Mucosa of stomach (tissue), 1 donor: ENCODE results near the gene ETV7.

ENCODE experiments used
- H3K27me3 ChIP-seq: one replicate; pipeline ENCODE4 v1.7.0; 2013; ENCODE audit warnings: mild to moderate bottlenecking, low read length; ENCODE audit not compliant: control insufficient read depth, insufficient read depth
- H3K36me3 ChIP-seq: one replicate; pipeline ENCODE4 v1.7.0; 2013; ENCODE audit warnings: low read length; ENCODE audit not compliant: control insufficient read depth, insufficient read depth
- H3K4me1 ChIP-seq: one replicate; pipeline ENCODE4 v1.7.0; 2013; ENCODE audit warnings: mild to moderate bottlenecking, low read length; ENCODE audit not compliant: control insufficient read depth, insufficient read depth
- H3K4me3 ChIP-seq: one replicate; pipeline ENCODE4 v1.7.0; 2013; ENCODE audit warnings: low read length
- H3K9ac ChIP-seq: one replicate; pipeline ENCODE4 v1.7.0; 2013; ENCODE audit warnings: mild to moderate bottlenecking, low read length, moderate library complexity
- H3K9me3 ChIP-seq: one replicate; pipeline ENCODE4 v1.7.0; 2013; ENCODE audit warnings: mild to moderate bottlenecking, low read length, moderate library complexity; ENCODE audit not compliant: control insufficient read depth
- donor health status: Pancreatic carcinoma.

ETV7 gene

DNA sequence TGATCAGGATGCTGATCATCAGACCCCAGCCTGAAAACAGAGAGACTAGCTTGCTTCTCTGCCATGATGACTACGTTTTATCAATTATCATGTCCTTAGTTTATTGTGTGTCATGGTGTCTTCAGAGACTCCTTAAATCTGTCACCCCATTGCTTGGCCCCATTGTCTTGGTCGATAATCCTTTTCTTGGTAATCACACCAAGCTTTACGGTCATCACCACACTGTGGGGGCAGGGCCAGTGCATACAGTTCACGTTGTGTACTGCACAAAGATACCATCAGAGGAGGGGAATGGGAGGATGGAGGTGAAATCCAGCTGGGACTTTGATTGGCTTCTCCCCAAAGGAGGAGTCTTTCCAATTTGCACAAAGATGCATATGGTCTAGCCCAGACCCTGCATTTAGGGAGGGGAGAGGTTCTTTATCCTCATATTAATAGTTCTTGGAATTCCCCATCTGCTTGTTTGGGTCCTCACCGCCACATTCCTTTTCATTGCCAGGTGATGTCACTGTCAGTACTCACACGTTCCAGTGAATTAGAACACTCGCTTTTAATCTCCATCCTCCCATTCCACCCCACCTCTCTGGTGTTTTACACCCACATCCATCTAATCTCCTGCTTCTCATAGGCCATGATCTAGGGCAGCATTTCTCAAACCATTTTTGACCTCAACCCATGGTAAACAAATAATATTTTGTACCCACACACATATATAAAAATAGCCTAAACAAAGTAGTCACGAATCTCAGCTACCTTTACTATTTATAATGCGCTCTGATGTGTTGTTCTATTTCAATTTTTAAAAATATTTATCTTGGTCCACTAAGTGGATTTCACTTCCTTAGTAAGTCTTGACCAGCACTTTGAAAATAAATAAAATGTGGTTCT lies 5.7 kb downstream of the ETV7 start:
- Histone ChIP-seq H3K27me3 (no peaks in the 10 kb centered on the region), H3K4me3 (no peak overlapping the region), H3K36me3 (no peaks in the 10 kb centered on the region), H3K9ac (no peak overlapping the region), H3K9me3 (no peaks in the 10 kb centered on the region), H3K4me1 (no peaks in the 10 kb centered on the region)

DNA sequence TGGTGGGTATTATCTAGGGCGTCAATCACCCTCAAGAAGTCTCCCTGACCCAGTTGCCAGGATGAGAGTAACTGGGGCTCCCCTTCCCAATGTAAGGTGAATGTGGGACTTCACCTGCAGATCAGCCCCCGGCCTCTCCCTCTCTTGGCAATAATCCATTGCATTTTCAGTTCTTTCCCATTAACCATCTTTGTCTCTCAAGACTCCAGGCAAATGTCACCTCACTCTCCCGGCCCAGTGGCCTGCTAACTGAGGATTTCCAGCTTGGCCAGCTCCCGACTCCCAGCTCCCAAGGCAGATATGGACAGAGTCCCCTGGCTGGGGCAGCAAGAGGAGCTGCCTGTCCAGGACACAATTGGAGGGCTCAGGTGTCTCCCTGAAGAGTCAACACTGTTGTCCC lies 7.3 kb downstream of the ETV7 start:
- Histone ChIP-seq H3K36me3 (no peaks in the 10 kb centered on the region), H3K4me1 (no peaks in the 10 kb centered on the region), H3K9ac (no peak overlapping the region), H3K9me3 (no peaks in the 10 kb centered on the region), H3K27me3 (no peaks in the 10 kb centered on the region), H3K4me3 (no peak overlapping the region)

DNA sequence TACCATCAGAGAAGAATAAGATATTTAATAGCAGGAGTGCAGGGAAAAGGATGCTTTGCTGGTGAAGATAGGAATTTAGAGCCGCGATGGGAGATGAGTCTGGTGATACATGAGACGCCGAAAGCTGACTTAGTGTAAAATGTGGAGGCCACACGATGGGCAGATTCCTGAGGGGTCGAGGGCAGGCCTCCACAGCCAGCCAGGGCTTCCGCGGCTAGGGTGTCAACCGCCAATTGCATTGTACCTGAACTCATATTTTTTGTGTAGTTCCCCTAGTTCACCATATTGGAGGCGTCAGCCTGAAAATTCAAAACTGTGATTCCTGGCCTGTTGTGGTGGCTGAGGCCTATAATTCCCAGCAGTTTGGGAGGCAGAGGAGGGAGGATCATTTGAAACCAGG lies 8.5 kb downstream of the ETV7 start:
- Histone ChIP-seq H3K36me3 (no peaks in the 10 kb centered on the region), H3K9ac (no peak overlapping the region), H3K4me1 (no peaks in the 10 kb centered on the region), H3K4me3 (no peak overlapping the region), H3K9me3 (no peaks in the 10 kb centered on the region), H3K27me3 (no peaks in the 10 kb centered on the region)

DNA sequence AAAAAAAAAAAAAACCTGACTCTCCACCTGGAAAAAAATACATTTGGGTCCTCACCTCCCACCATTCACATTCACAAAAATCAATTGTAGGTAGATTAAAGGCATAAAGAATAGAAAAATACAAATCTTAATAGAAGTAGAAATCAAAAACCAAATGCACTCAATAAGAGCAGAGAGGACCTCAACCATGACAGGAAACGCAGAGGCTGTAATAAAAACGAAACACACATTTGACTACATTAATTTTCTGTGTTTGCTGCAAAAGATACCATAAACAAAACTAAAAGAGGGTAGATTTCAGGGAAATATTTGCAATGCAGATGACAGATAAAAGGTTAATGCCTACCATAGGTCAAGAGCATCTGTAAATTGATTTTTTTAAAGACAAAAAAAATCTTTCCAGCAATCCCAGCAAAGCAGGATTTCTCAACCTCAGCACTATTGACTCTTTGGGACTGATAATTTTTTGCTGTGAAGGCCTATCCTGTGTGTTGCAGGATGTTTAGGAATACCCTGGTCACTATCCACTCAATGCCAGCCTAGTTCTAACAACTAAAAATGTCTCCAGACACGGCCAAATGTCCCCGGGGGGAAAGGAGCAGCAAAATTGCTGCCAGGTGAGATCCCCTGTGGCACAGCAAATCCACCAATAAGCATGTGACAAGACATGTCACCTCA lies 9.1 kb downstream of the ETV7 start:
- Histone ChIP-seq H3K27me3 (no peaks in the 10 kb centered on the region), H3K4me1 (no peaks in the 10 kb centered on the region), H3K36me3 (no peaks in the 10 kb centered on the region), H3K9me3 (no peaks in the 10 kb centered on the region), H3K4me3 (no peak overlapping the region), H3K9ac (no peak overlapping the region)

DNA sequence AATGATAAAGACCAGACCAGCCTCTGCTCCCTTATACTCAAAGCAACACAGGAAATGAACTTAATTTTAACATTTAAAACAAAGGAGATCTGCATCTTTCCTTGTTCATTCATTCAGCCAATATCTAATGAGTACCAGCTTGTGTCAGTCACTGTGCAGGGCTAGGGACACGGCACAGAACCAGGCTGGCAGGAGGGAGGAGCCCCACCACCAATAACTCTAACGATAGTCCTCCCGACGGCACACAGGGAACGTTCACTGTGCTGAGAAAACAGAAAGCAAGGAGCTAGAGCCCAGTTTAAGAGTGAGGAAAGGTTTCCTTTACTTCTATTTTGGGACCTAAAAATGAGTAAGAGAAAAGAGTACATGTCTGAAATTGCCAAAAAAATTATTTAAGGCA lies 9.9 kb downstream of the ETV7 start:
- Histone ChIP-seq H3K4me3 (no peak overlapping the region), H3K9ac (no peak overlapping the region), H3K4me1 (no peaks in the 10 kb centered on the region)

DNA sequence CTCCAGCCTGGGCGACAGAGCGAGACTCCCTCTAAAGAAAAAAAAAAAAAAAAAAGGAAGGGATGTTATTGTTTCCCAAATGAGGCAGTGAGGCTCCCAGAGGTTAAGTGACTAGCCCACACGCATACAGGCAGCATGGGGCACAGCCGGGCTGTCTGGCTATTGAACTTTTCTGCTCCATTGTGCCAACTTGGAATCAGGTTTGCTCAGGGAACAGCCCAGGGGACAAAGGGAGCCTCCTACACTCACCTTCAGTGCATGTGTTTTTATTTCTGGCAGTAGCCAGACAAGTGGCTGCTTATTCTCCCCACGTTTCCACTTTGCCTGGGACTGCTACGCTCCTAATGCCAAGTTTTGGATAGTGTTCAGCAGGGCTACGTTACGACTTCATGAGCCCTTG lies 10.7 kb downstream of the ETV7 start:
- no peaks in the 10 kb centered on the region for H3K4me1 ChIP-seq
- no peaks in the 10 kb centered on the region for H3K27me3 ChIP-seq
- no peaks in the 10 kb centered on the region for H3K9me3 ChIP-seq
- H3K9ac ChIP-seq, result no peak overlapping the region
- no peak overlapping the region for H3K4me3 ChIP-seq
- H3K36me3 ChIP-seq, result no peaks in the 10 kb centered on the region

More for the DNA sequence above, 9.9 kb downstream of the ETV7 start:
- Histone ChIP-seq H3K9me3 (no peaks in the 10 kb centered on the region), H3K36me3 (no peaks in the 10 kb centered on the region), H3K27me3 (no peaks in the 10 kb centered on the region)

DNA sequence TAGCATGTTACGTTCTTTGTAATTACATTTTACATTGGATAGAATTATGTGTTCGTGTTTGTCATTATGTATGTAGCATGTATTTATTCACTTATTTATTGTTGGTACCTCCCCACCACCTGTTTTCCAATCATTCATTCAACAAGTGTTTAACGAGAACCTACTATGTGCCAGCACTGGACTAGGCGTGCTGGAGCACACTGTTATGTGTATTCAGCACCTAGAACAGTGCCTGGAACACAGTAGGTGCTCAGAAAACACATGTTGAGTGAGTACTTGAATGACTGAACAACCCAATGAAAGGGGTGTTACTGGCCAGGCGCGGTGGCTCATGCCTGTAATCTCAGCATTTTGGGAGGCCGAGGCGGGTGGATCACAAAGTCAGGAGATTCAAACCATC lies 11.3 kb downstream of the ETV7 start:
- H3K36me3 ChIP-seq, result no peaks in the 10 kb centered on the region
- H3K4me3 ChIP-seq, result no peak overlapping the region
- no peak overlapping the region for H3K9ac ChIP-seq
- H3K4me1 ChIP-seq, result no peaks in the 10 kb centered on the region
- no peaks in the 10 kb centered on the region for H3K27me3 ChIP-seq
- no peaks in the 10 kb centered on the region for H3K9me3 ChIP-seq

DNA sequence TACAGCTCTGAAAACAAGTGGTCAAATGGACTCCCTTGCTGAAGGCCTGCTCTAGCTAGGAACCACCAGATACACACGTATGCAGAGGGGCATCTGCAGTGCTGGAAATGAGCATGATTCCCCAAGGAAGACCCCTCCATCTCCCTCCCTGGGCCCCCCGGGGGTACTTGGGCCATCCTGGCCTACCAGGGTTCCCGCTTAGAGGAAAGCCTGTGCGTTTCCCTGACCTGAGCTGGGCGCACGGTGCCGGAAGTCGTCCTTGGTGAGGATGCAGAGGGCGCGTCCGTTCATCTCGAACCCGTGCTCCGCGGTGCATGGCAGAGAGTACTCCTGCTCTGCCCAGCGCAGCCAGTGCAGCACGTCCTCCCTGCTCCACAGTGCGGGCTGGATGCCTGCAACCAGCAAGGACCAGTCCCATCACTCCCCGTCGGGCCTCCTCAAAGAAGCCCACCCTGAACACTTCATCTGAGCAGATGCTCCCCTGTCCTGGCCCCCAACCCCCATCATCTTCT lies 11.8 kb downstream of the ETV7 start:
- Histone ChIP-seq H3K36me3 (no peaks in the 10 kb centered on the region), H3K9me3 (no peaks in the 10 kb centered on the region), H3K9ac (no peak overlapping the region), H3K4me3 (no peak overlapping the region), H3K4me1 (no peaks in the 10 kb centered on the region), H3K27me3 (no peaks in the 10 kb centered on the region)

DNA sequence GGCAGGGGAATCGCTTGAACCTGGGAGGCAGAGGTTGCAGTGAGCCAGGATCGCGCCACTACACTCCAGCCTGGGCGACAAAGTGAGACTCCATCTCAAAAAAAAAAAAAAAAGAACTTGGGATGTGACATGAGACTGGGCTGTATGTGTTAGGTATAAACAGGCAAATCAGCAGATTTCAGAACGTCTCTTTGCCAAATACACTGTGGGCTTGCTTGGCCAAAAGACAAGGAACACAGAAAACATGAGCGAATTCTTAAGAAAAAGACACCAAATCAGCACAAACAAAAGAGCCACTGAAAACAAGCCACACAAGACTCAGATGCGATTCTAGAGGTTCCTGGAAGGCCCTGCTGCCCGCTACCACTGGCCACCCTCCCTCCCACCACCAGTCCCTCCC lies 12.5 kb downstream of the ETV7 start:
- Histone ChIP-seq H3K27me3 (no peaks in the 10 kb centered on the region), H3K36me3 (no peaks in the 10 kb centered on the region), H3K4me1 (no peaks in the 10 kb centered on the region), H3K9ac (no peak overlapping the region), H3K4me3 (no peak overlapping the region), H3K9me3 (no peaks in the 10 kb centered on the region)

DNA sequence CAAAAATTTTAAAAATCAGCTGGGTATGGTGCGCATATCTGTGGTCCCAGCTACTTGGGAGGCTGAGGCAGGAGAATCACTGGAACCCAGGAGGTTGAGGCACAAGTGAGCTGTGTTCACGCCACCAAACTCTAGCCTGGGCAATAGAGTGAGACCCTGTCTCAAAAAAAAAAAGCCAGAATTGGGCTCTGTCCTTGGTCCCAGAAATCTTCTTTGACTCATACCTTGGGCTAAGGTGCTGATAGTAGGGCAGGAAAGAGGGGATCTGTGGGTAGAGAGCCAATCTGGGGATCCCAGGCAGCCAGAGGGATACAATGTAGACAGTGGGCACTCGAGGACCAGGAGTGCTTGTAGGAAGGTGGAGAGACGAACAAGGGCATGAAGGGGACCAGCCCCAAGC lies 13.3 kb downstream of the ETV7 start:
- Histone ChIP-seq H3K36me3 (no peaks in the 10 kb centered on the region), H3K4me3 (no peak overlapping the region), H3K4me1 (no peaks in the 10 kb centered on the region), H3K27me3 (no peaks in the 10 kb centered on the region), H3K9ac (no peak overlapping the region), H3K9me3 (no peaks in the 10 kb centered on the region)

DNA sequence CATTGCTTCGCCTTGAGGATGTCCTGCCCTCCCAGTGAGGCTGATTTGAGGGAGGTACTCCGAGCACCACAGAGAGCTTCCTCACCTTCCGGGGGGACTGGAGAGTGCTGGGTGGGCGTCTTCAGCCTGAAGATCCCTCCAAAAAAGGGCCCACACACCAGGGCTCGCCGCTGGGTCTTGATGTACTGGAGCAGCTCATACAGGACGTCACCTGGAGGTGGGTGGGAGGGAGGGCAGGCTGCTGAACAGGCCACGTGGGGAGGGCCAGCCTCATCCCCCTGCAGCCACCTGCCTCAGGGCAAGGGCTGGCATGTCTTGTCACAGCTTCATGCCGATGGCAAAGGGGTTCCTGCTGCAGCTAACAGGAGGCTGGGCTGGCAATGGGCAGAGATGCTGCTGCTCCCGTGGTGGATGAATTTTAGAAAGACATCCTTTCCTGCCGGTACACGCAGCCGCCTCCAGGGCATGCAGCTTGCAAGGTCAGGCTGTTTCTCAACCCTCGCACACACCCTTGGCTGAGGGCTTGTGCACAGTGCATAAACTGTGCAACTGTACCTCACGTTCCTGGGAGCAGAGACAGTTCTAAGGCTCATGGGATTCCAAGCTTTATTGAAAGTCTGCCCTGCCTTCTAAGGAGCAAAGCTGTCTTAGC lies 14.0 kb downstream of the ETV7 start:
- H3K4me1 ChIP-seq, result no peaks in the 10 kb centered on the region
- H3K36me3 ChIP-seq, result no peaks in the 10 kb centered on the region
- no peaks in the 10 kb centered on the region for H3K27me3 ChIP-seq
- no peak overlapping the region for H3K4me3 ChIP-seq
- H3K9me3 ChIP-seq, result no peaks in the 10 kb centered on the region
- H3K9ac ChIP-seq, result no peak overlapping the region

DNA sequence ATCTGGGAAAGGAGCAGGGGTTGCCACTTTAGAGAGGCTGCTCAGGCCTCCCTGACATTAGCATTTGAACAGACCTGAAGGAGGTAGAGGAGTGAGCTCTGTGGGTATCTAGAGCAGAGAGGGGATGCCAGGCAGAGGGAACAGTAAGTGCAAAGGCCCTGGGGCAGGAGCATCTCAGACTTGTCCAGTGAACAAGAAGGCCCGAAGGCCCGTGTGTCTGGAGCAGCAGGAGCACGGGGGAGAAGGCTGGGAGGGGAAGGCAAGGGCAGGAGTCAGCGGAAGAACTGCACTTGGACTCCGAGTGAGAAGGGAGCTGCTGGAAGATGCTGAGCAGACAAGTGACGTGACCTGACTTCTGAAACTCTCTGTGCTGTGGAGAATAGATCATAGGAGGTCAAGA lies 15.4 kb downstream of the ETV7 start:
- no peaks in the 10 kb centered on the region for H3K36me3 ChIP-seq
- no peak overlapping the region for H3K9ac ChIP-seq
- H3K4me1 ChIP-seq, result no peaks in the 10 kb centered on the region
- H3K9me3 ChIP-seq, result no peaks in the 10 kb centered on the region
- no peak overlapping the region for H3K4me3 ChIP-seq
- H3K27me3 ChIP-seq, result no peaks in the 10 kb centered on the region
